ENCODE measurements around the gene SEC14L5.

Gene SEC14L5

GRCh38 chr16:4944333-4945281 is 13.5 kb upstream of the SEC14L5 start:
- H2AK5ac ChIP-seq (ENCODE audit: low read length) = no peak overlapping the region
- H2BK12ac ChIP-seq (ENCODE audit: low read length) = no peak overlapping the region
- peaks cover 5% of the 10 kb centered on the region for H3K79me1 ChIP-seq (ENCODE audit: low read length)
- no peak overlapping the region for H3K23ac ChIP-seq (ENCODE audit: low read length)
- H3K27ac ChIP-seq (ENCODE audit: low read depth, low read length) = peak overlapping the region; percentile 28
- no peak overlapping the region for H3K18ac ChIP-seq (ENCODE audit: low read length)
- H4K12ac ChIP-seq (ENCODE audit: low read depth, low read length) = no peak overlapping the region
- H3K36me3 ChIP-seq (ENCODE audit: control insufficient read depth in 1 of 2, insufficient read depth in 2 of 2, low read length in 2 of 2) = no peaks in the 10 kb centered on the region
- no peak overlapping the region for H2AFZ ChIP-seq (ENCODE audit: insufficient read depth, low read length, poor library complexity)
- H3K4me1 ChIP-seq (ENCODE audit: control insufficient read depth in 1 of 2, insufficient read depth in 2 of 2, low read length in 2 of 2) = peaks cover 24 to 31% of the 10 kb centered on the region in 2 experiments
- H2BK120ac ChIP-seq (ENCODE audit: insufficient read depth, low read length, poor library complexity) = no peak overlapping the region
- H3K9ac ChIP-seq (ENCODE audit: low read length) = no peak overlapping the region
- no peaks in the 10 kb centered on the region for H3K27me3 ChIP-seq (ENCODE audit: insufficient read depth, low read length)
- DNase-seq = peak; percentile 79
- H3K4me3 ChIP-seq (ENCODE audit: low read depth, low read length) = no peak overlapping the region
- no CpG with 5 or more reads among the region's 20 CpGs for WGBS (ENCODE audit: extremely low coverage, insufficient coverage, insufficient read length)
- no peak overlapping the region for H3K4ac ChIP-seq (ENCODE audit: low read depth, low read length)
- H3K79me2 ChIP-seq (ENCODE audit: control insufficient read depth, insufficient read depth, low read length, poor library complexity) = no peaks in the 10 kb centered on the region
- no peak overlapping the region for H4K8ac ChIP-seq (ENCODE audit: low read depth, low read length)
- no peak overlapping the region for H3K14ac ChIP-seq (ENCODE audit: low read length)
- peak overlapping the region; percentile 37 for H3K4me2 ChIP-seq (ENCODE audit: low read length)
- no peak overlapping the region for H2BK5ac ChIP-seq (ENCODE audit: low read depth, low read length, poor library complexity)
- H3K9me3 ChIP-seq (ENCODE audit: insufficient read depth, low read depth, low read length) = no peaks in the 10 kb centered on the region
- H4K91ac ChIP-seq (ENCODE audit: low read depth, low read length) = peak overlapping the region; percentile 23

GRCh38 chr16:4945560-4946502 is 12.3 kb upstream of the SEC14L5 start:
- no peaks in the 10 kb centered on the region for H3K79me2 ChIP-seq (ENCODE audit: control insufficient read depth, insufficient read depth, low read length, poor library complexity)
- no peak overlapping the region for H2AFZ ChIP-seq (ENCODE audit: insufficient read depth, low read length, poor library complexity)

DNA sequence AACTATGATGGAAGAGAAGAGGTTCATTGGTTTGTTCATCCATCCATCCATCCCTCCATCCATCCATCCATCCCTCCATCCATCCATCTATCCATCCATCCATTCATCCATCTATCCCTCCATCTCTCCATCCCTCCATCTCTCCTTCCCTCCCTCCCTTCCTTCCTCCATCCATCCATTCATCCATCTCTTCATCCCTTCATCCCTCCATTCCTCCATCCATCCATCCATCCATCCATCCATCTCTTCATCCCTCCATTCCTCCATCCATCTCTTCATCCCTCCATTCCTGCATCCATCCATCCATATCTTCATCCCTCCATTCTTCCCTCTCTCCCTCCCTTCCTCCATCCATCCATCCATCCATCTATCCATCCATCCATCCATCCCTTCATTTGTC is 11.2 kb upstream of the SEC14L5 start:
- Histone ChIP-seq H2BK120ac (ENCODE audit: insufficient read depth, low read length, poor library complexity) (no peak overlapping the region), H3K4me1 (ENCODE audit: control insufficient read depth in 1 of 2, insufficient read depth in 2 of 2, low read length in 2 of 2) (peaks cover 24 to 31% of the 10 kb centered on the region in 2 experiments), H3K4me2 (ENCODE audit: low read length) (no peak overlapping the region), H3K79me1 (ENCODE audit: low read length) (peaks cover 5% of the 10 kb centered on the region), H2BK12ac (ENCODE audit: low read length) (no peak overlapping the region), H2BK5ac (ENCODE audit: low read depth, low read length, poor library complexity) (no peak overlapping the region), H3K36me3 (ENCODE audit: control insufficient read depth in 1 of 2, insufficient read depth in 2 of 2, low read length in 2 of 2) (no peaks in the 10 kb centered on the region), H3K79me2 (ENCODE audit: control insufficient read depth, insufficient read depth, low read length, poor library complexity) (no peaks in the 10 kb centered on the region), H4K12ac (ENCODE audit: low read depth, low read length) (no peak overlapping the region), H3K18ac (ENCODE audit: low read length) (no peak overlapping the region), H3K4ac (ENCODE audit: low read depth, low read length) (no peak overlapping the region), H2AFZ (ENCODE audit: insufficient read depth, low read length, poor library complexity) (no peak overlapping the region), H3K14ac (ENCODE audit: low read length) (no peak overlapping the region), H3K4me3 (ENCODE audit: low read depth, low read length) (no peak overlapping the region), H3K9ac (ENCODE audit: low read length) (no peak overlapping the region), H3K27ac (ENCODE audit: low read depth, low read length) (no peak overlapping the region), H4K91ac (ENCODE audit: low read depth, low read length) (no peak overlapping the region), H3K27me3 (ENCODE audit: insufficient read depth, low read length) (no peaks in the 10 kb centered on the region), H2AK5ac (ENCODE audit: low read length) (no peak overlapping the region), H3K9me3 (ENCODE audit: insufficient read depth, low read depth, low read length) (no peaks in the 10 kb centered on the region), H4K8ac (ENCODE audit: low read depth, low read length) (no peak overlapping the region), H3K23ac (ENCODE audit: low read length) (no peak overlapping the region)
- DNase-seq = no peak

More at GRCh38 chr16:4945560-4946502, 12.3 kb upstream of the SEC14L5 start:
- Histone ChIP-seq H3K4me2 (ENCODE audit: low read length) (no peak overlapping the region), H3K27ac (ENCODE audit: low read depth, low read length) (no peak overlapping the region), H3K4ac (ENCODE audit: low read depth, low read length) (no peak overlapping the region), H3K18ac (ENCODE audit: low read length) (no peak overlapping the region), H3K79me1 (ENCODE audit: low read length) (peaks cover 5% of the 10 kb centered on the region), H2AK5ac (ENCODE audit: low read length) (no peak overlapping the region), H3K4me3 (ENCODE audit: low read depth, low read length) (no peak overlapping the region), H2BK12ac (ENCODE audit: low read length) (no peak overlapping the region), H4K8ac (ENCODE audit: low read depth, low read length) (no peak overlapping the region), H4K91ac (ENCODE audit: low read depth, low read length) (no peak overlapping the region), H3K4me1 (ENCODE audit: control insufficient read depth in 1 of 2, insufficient read depth in 2 of 2, low read length in 2 of 2) (peaks cover 24 to 31% of the 10 kb centered on the region in 2 experiments), H2BK120ac (ENCODE audit: insufficient read depth, low read length, poor library complexity) (no peak overlapping the region), H3K9ac (ENCODE audit: low read length) (no peak overlapping the region), H3K14ac (ENCODE audit: low read length) (no peak overlapping the region), H3K27me3 (ENCODE audit: insufficient read depth, low read length) (no peaks in the 10 kb centered on the region), H3K23ac (ENCODE audit: low read length) (no peak overlapping the region), H2BK5ac (ENCODE audit: low read depth, low read length, poor library complexity) (no peak overlapping the region), H3K36me3 (ENCODE audit: control insufficient read depth in 1 of 2, insufficient read depth in 2 of 2, low read length in 2 of 2) (no peaks in the 10 kb centered on the region), H3K9me3 (ENCODE audit: insufficient read depth, low read depth, low read length) (no peaks in the 10 kb centered on the region), H4K12ac (ENCODE audit: low read depth, low read length) (no peak overlapping the region)
- DNase-seq = peak; percentile 58 to 62
- no CpG with 5 or more reads among the region's 11 CpGs for WGBS (ENCODE audit: extremely low coverage, insufficient coverage, insufficient read length)

DNA sequence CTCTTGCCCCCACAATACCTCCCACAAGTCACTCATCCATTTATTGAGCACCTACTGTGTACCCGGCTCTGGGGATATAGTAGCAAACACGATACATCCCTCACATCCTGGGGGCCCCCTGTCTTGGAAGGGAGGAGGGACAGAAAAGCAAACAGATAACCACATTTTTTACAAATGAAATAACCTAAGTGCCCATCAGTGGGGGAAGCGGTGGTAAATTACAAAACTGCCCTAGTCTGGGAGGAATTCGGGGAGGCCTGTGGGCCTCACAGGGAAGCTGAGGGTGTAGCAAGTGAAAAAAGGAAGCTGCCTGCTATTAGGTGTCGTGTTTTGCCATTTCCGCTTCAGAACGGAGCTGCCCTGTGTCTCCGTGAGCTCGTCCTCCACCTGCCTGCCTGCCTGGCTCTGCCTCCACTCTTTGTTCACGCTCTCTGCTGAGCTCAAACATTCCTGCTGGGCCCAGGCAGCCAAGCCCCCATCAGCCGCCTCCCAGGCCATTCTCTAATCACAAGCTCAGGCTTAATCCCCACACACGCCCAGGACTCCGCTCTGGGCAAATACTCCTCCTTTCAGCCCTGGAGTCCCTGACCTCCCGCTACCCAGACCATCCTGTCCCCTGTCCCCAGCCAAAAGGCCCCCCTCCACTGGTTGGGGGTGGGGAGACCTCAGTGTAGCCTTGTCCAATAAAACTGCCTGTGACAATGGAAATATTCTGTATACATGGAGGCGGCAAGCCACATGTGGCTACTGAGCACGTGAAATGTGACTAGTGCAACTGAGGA is 10.2 kb upstream of the SEC14L5 start:
- H2AK5ac ChIP-seq (ENCODE audit: low read length) = no peak overlapping the region
- no peak overlapping the region for H2BK12ac ChIP-seq (ENCODE audit: low read length)
- H2AFZ ChIP-seq (ENCODE audit: insufficient read depth, low read length, poor library complexity) = peak overlapping the region; percentile 27
- H3K9ac ChIP-seq (ENCODE audit: low read length) = no peak overlapping the region
- H3K4me3 ChIP-seq (ENCODE audit: low read depth, low read length) = no peak overlapping the region
- H3K14ac ChIP-seq (ENCODE audit: low read length) = no peak overlapping the region
- no peaks in the 10 kb centered on the region for H3K27me3 ChIP-seq (ENCODE audit: insufficient read depth, low read length)
- H4K12ac ChIP-seq (ENCODE audit: low read depth, low read length) = no peak overlapping the region
- H4K91ac ChIP-seq (ENCODE audit: low read depth, low read length) = no peak overlapping the region
- H3K4ac ChIP-seq (ENCODE audit: low read depth, low read length) = no peak overlapping the region
- no peak for DNase-seq
- H3K27ac ChIP-seq (ENCODE audit: low read depth, low read length) = no peak overlapping the region
- no peaks in the 10 kb centered on the region for H3K36me3 ChIP-seq (ENCODE audit: control insufficient read depth in 1 of 2, insufficient read depth in 2 of 2, low read length in 2 of 2)
- no CpG with 5 or more reads among the region's 16 CpGs for WGBS (ENCODE audit: extremely low coverage, insufficient coverage, insufficient read length)
- peaks cover 22 to 30% of the 10 kb centered on the region in 2 experiments for H3K4me1 ChIP-seq (ENCODE audit: control insufficient read depth in 1 of 2, insufficient read depth in 2 of 2, low read length in 2 of 2)
- H2BK5ac ChIP-seq (ENCODE audit: low read depth, low read length, poor library complexity) = no peak overlapping the region
- H3K9me3 ChIP-seq (ENCODE audit: insufficient read depth, low read depth, low read length) = no peaks in the 10 kb centered on the region
- no peaks in the 10 kb centered on the region for H3K79me2 ChIP-seq (ENCODE audit: control insufficient read depth, insufficient read depth, low read length, poor library complexity)
- peaks cover 4% of the 10 kb centered on the region for H3K79me1 ChIP-seq (ENCODE audit: low read length)
- H3K23ac ChIP-seq (ENCODE audit: low read length) = no peak overlapping the region
- H2BK120ac ChIP-seq (ENCODE audit: insufficient read depth, low read length, poor library complexity) = no peak overlapping the region
- peak overlapping the region; percentile 13 for H4K8ac ChIP-seq (ENCODE audit: low read depth, low read length)
- H3K18ac ChIP-seq (ENCODE audit: low read length) = no peak overlapping the region
- peak overlapping the region; percentile 4 for H3K4me2 ChIP-seq (ENCODE audit: low read length)
